Measurements from ENCODE around the gene HPF1.
"Not testable (repeated sequence)": the region's sequence is repeated elsewhere in the genome, so short reads cannot be mapped to it uniquely, and the experiment has no call there.

HPF1 gene

DNA sequence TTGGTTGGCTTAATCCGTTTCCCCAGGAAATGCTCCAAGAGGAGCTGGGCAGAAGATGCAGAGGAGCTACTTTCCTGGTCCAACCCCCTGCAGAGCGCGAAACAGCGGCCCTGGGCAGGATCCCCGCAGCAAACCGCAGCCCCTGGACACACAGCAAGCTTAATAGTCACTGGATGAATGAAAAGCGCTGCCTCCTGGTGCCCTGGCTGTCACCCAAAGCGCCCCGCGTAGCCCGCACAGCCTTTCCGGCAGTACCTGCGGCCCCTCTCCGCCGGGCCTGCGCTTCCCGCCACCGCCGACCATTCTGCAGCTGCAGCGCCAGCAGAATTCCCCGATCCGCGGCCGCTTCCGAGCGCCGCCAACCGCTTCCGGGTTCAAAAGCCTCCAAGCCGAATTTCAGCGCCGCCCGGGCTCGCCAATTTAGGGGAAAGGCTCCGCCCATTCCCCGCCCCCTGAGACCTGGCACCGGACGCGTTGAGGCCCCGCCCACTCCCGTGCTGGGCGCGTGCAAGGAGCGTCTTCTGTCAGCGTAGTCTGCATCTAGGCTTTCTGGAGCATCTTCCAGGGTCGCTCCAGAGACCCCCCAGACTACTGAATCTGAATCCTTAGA lies at the start of gene HPF1:
HPF1 (minus strand) TSS at position 370 of the 610 bp plus-strand sequence; CDS start at position 303, 67 bp downstream.
- DNase-seq (ENCODE audit: low spot score) = peak; percentile 85

DNA sequence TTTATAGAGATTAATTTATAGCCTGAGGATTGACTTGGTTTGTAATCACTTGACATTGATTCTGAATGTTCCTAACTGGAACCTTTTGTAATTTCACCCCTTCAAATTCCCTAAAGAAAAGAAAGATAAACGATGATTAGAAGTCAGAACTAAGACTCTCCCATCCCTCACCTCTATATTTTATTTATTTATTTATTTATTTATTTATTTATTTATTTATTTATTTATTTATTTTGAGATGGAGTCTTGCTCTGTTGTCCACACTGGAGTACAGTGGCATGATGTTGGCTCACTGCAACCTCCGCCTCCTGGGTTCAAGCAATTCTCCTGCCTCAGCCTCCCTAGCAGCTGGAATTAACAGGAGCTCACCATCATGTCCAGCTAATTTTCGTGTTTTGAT lies 49.0 kb upstream of the HPF1 start:
- not testable (repeated sequence) for DNase-seq (ENCODE audit: low spot score)

DNA sequence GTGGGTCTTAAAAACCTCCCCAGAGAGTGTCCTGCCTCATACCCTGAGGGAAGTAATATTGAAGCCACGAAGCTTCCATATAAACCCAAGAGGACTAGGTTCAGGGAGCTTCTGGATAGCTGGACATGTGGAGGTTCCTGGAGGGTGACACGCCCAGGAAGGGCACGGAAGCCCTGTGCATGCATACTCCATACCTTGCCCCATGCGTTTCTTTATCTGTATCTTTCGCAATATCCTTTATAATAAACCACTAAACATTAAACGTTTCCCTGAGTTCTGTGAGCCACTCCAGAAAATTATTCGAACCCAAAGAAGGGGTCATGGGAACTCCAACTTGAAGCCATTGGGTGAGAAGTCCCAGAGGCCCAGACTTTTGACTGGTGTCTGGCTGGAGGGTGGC lies 45.7 kb upstream of the HPF1 start:
- no peak for DNase-seq (ENCODE audit: low spot score)

DNA sequence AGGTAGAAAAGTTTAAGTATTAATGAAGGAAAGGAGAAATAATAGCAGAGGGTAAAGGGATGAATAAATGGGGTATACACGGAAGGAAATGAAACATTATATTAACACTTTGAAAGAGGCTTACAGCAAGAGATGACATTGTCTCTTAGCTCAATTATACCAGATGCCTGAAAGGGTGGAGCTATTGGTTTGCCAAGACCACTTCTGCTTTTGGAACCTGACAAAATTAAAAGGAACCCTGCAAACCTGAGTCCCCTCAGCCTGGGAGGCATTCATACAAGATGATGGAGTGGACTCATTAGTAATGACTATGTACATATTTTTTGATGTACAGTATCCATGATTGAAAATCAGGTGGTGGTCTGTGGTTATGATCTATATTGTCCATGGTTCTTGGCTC lies 45.1 kb upstream of the HPF1 start:
- no peak for DNase-seq (ENCODE audit: low spot score)

DNA sequence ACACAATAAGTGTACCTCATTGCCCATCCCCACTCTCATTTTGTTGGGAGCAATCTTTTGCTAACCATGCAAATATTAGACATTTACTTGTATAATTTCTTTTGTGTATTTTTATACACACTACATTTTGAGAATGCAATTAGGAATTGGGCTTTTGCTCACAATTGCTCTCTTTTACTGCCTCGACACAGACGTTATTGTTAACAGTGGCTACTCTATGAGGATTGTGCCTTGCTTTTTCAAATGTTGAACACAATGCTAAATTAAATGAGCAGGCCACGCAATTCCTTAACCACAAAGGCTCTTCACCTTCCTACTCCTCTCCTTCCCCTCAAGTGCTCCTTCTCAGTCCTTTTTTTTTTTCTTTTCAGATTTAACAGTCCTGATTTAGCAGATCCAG lies 42.8 kb upstream of the HPF1 start:
- DNase-seq (ENCODE audit: low spot score) = peak; percentile 86

DNA sequence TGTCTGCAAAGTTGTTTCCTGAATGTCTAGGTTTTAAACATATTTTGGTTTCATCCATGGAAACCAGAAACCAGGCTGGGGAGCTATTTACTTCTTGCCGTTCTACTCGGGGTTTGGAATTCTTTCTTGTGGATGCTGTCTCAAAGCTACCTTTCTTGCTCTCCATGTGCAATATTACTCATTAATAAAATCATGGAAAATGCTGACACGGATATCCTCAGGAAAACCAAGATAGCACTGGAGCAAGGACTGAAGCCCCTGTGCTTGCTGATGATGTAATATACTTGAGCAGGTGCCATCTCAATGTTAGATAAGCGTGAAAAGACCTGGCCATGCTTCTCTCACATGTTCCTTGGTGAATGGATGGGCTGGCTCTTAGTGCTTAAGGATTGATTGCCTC lies 41.5 kb upstream of the HPF1 start:
- no peak for DNase-seq (ENCODE audit: low spot score)

DNA sequence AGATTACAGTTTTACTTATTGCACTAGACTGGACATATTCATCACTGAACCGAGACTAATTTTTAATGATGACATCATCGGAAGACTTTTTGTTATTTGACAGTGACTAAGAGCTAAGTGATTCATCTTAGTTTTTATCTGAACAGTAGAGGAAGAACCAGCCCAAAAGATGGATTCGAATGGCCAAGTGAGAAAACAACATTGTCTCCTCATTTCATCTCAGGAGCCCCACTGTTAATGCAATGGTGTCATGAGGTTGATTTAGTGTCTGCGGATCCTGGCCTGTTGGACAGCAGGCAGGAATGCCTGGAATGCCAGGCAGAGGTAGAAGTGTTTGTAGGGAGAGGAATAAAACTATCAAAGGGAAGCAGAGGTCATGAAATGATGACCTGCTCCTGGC lies 37.8 kb upstream of the HPF1 start:
- DNase-seq (ENCODE audit: low spot score) = no peak

DNA sequence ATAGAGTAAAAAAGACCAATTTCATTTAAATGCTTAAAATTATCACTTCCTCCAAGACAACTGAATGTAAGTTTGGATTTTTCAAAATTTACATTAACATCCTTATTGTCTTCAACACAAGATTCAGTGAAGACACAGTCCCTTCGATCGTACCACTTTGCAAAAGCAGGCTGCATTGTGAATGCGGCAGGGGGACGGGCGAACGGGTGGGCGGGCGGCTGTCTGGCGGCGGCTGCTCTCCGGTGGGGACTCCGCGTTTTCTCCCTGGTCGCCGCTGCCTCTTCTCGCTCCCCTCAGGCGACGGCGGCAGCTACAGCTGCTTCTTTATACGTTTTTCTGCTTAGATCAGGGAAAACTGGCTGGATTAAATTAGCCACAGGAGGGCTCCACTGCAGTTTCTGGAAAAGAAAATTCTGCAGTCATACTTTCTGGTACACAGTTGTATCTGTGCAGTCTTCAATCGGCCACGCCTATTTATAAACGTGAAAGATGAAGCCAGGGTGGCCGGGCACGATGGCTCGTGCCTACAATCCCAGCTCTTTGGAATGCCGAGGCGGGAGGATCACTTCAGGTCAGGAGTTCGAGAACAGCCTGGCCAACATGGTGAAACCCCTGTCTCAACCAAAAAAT lies 33.9 kb upstream of the HPF1 start:
- peak; percentile 82 for DNase-seq (ENCODE audit: low spot score)

DNA sequence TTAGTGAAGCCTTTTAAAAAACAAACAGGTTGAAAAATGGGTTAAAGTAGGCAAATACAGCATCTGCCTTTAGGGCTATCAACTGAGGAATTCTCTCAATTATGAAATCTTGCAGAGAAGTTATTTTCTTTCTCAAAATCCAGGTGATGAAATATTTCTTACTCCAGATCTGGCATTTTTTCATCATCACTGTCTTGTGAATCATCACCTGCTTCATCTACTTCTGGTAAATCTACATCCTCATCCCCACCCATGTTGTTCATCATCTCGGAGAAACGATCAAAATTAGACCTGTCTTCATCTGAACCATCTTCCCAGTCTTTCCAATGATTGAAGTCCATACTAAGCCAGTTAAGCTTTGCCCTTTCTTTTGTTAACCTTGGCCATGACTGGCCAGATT lies 33.3 kb upstream of the HPF1 start:
- no peak for DNase-seq (ENCODE audit: low spot score)

DNA sequence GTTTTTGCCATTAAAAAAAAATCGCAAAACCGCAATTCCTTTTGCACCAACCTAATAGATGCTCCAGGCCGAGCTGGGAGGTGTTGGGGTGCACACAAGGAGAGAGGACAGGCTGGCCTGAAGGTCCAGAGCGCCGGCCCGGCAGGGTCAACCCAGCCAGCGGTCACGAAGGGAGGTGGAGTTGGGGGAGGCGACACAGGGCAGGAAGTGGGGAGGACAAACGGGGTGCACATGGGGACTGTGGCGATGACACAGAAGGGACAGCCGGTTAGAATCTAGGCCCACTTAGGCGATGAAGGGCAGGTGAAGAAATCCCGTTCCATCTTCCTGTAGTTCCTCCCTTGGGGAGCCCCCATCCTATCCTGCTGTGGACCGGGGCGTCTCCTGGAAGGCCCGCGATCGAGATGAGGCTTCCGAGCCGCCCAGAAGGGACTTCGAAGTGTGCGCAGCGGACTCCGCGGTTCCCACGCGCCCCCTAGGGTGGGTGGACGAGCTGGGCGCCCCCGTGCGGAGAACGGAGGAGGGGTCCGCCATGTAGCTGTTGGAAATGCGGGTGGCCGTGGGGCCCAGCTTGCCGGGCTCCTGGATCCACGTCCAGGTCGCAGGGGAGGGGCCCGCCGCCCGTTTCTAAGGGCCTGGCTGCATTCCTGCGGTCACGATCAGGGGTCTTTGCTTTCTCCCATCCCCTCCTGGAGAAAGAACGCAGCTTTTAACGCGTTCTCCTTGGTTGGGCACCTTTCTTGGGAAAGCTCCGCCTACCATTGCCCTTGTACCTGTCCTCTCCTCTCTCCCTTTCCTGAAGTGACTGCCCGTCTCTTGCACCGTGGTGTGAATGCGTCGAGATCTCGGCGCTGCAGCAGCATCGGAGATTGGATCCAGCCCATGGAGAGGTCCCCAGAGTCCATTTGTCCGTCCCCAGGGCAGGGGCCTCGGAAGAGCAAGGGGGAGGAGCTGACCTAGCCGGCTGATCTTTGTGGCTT lies 17.0 kb upstream of the HPF1 start:
- DNase-seq (ENCODE audit: low spot score) = peak; percentile 37

DNA sequence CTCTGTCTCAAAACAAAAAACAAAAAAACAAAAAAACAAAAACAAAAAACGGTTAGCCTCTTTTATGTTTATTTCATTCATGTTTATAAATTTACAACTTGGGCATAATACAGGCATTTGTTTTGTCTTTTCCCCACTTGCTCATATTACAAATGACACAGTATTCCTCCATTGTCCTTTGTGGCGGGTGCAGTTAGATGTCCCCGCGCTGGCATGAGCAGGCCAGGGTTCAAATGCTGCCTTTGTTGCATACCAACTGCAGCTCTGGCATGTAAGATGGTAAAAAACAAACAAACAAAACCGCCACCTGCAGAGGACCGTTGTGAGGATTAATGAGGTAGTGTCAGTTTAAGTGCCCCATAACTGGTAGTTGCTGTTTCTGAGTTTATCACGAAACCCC lies 16.1 kb upstream of the HPF1 start:
- peak; percentile 68 for DNase-seq (ENCODE audit: low spot score)

DNA sequence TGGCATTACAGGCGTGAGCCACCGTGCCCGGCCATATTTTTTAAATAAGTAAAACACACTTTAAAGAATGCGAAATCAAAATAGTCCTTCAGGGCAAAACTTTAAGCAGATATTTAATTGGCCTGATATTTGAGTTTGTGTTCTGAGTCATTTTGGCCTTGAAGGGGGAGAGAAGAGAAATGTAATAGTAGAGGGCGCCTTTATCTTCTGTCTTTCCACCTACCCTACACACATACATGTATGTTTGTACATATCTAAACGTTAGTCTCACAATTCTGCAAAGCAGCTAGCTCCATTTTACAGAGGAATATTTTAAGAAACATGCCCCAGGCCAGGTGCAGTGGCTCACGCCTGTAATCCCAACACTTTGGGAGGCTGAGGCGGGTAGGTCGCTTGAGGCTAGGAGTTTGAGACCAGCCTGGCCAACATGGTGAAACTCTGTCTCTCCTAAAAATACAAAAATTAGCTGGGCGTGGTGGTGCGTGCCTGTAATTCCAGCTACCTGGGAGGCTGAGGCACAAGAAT lies 13.9 kb upstream of the HPF1 start:
- DNase-seq (ENCODE audit: low spot score) = not testable (repeated sequence)

DNA sequence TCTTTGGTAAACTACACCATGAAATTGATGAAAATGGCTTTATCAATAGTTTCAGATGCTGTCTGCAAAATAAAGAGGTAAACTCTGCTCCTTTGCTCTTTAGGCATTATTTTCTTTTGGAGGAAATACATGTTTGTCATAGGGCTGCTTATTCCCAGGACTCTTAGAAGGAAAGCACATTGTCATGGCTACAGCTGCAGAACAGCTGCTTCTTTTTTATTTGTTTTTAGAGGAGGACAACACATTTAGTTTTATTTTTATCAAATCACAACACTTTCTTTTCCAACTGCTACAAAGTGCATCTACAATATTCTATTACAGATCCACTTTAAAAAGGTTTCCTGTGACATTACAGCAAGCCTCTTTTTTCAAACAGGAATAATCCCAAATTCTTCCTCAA lies 12.7 kb upstream of the HPF1 start:
- no peak for DNase-seq (ENCODE audit: low spot score)

DNA sequence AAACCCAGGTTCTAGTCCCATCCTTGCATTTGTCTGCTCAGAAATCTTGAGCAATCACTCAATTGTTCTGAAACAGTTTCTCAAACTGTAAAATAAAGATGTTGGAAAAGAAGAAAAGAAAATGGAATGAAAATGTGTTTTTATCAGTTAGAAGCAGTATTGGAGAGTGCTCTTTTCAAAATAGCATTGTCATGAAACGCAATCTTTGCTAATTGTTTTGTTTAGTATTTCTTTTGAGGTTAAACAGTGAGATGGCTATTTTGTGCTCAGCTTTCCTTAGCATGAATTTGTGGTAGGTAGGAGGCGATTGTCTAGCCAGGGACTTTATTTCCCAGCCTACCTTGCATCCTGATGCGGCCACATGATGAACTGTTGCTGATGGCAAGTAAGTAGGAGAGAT lies 10.6 kb upstream of the HPF1 start:
- DNase-seq (ENCODE audit: low spot score) = no peak

DNA sequence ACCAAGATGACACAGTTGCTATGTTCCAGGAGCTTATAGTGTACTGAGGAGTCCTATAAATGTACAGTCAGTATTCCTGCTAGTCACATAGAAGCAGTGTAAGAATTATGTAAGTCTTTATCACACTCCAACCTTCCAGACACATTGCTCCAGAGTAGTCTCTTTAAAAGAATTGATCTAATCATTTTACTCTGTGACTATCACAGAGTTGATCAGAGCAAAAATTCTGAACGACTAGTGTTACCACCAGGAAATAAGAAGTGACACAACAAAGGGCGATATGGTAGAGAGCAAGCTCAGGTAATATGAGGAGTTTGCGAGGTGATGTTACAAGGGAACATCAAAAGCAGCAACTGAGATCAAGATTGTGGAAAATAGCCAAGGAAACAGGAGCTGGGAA lies 9.0 kb upstream of the HPF1 start:
- no peak for DNase-seq (ENCODE audit: low spot score)

DNA sequence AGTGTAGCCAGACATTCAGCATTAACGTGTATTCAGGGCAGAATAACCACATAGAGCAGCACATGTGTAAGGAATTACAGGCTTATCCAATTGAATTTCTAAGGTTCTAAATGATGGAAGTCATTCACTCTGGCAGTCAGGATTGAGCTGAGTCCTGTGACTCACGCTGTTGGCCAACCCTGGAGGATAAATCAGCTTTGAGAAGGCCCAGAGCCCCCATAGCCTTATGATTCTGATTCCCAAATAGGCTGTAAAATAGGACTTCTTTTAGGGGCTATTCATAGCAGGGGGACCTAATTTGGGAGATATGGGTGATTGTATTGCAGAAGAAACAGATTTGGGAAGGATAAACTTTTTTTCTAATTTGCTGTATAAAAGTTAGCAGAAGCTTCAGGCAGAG lies 8.1 kb upstream of the HPF1 start:
- no peak for DNase-seq (ENCODE audit: low spot score)

DNA sequence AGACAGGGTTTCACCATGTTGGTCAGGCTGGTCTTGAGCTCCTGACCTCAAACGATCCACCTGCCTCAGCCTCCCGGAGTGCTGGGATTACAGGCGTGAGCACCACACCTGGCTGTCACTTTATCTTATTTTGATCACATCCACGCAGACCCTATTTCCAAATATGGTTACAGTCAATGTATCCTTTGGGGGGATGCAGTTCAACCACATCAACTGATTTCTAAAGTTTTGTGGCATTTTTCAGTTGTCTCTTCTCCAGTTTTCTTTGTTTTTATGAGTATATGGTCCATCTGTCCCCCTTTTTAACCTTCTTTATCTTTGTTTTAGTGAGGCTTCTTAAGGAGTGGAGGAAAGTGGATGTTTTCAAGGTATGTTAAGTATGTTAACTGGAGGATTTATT lies 4.1 kb upstream of the HPF1 start:
- no peak for DNase-seq (ENCODE audit: low spot score)

DNA sequence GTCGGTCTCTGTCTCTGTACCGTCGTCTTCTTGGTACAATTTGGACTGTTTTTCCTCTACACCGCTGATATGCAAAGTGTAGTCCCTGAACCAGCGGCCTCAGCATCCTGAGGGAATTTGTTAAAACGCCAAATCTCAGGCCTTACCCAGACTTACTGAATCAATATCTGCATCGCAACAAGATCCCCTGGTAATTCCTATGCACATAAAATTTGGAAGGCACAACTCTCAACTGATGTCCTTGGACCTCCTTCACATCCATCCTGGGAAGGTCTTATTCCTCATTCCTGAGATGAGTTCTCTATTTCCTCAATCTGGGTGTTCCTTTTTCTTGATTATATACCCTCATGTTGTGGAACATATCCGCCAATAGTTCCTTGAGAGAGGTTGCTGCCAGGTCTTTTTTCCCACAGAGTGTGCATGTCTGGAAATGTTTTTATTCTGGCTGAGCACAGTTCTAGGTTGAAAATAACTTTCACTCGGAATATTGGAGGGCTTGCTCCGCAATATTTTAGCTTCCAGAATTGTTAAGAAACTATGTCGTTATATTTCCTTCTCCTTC lies 738 bp upstream of the HPF1 start:
- DNase-seq (ENCODE audit: low spot score) = peak; percentile 26

DNA sequence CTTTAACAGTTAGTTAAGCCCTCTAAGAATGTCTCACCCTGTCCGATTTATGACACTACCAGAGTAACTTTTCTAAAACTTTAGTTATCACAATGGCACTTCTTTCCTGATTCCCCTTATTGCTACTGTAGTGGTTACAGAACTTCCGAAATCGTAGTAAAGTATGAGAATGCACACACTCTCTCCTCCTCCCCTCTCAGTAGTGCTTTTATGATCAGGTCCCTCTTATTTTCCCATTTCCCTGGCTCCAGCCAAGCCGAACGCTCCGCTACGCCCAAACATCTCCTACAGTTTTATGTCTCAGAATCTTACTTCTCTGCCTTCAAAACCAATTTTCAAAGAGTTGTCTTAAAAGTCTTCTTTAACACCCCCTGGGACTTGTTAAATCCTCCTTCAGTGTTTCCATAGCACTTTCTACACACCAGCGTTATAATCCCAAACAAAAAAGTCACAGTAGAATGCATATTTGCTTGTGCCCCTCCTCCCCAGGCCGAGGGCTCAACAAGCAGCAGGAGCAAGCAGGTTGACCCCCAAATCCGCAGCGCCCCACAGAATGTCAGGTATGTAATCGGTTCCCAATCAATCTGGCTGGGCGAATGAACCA lies 671 bp downstream of the HPF1 start:
- no peak for DNase-seq (ENCODE audit: low spot score)

DNA sequence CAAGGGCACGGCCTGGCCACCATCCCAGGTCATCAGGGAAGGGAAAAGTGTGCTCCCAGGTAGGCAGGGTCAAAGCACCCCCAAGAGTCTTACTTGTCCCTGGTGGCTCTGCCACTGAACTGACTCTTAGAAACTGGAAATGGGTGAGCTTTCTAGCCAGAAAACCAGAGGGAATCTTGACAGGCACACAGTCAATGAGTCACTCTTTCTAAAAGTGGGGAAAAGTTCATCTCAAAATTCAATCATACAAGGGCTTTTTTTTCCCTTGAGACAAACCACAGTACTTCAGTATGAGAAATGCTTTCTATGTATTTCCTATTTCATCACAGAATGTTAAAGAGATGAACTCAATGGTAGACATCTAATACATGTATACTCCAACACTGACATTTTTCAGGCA lies 12.5 kb downstream of the HPF1 start:
- no peak for DNase-seq (ENCODE audit: low spot score)

DNA sequence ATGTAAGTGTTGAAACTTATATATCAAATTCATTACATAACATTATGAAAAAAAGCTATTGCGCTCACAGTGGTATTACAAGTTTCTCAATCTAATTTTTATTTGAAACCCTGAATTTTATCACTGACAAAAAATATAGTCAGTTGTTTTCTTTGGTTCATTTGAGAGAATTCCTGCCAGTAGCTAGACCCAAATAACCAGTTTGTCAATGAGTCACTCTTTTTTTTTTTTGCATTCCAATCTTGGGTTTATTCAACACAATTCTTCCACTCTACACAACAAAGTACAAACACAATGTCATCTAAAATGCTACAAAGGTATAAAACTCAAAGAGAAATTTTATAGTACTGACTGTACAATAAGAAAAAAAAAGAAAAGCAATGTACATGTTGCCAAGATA lies 13.1 kb downstream of the HPF1 start:
- no peak for DNase-seq (ENCODE audit: low spot score)

DNA sequence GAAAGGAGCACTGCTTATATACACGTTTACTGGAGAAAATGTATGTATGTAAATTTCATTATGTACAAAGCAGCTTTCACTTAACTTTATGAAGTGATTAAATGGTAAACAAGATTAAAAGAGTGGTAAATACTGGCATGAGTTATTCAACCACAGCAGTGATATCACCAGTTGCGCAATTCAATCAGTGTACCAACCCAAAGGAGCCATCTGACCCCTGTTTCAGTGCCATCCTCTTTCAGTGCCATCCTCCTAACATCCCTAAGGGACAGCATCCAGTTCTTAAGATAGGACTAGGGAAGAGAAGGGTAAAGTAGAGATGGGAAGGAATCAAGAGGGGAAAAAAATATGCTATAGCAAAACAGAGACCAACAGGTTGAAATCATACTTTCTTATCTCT lies 16.2 kb downstream of the HPF1 start:
- DNase-seq (ENCODE audit: low spot score) = no peak

Measured in globus pallidus (tissue), 1 donor.